Measurements from ENCODE around the gene PRKCA.

GRCh38 chr17:66841744-66842143 is 539.3 kb downstream of the PRKCA start:
- TF ChIP-seq, protein P1, sequence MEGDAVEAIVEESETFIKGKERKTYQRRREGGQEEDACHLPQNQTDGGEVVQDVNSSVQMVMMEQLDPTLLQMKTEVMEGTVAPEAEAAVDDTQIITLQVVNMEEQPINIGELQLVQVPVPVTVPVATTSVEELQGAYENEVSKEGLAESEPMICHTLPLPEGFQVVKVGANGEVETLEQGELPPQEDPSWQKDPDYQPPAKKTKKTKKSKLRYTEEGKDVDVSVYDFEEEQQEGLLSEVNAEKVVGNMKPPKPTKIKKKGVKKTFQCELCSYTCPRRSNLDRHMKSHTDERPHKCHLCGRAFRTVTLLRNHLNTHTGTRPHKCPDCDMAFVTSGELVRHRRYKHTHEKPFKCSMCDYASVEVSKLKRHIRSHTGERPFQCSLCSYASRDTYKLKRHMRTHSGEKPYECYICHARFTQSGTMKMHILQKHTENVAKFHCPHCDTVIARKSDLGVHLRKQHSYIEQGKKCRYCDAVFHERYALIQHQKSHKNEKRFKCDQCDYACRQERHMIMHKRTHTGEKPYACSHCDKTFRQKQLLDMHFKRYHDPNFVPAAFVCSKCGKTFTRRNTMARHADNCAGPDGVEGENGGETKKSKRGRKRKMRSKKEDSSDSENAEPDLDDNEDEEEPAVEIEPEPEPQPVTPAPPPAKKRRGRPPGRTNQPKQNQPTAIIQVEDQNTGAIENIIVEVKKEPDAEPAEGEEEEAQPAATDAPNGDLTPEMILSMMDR (IDR thresholded peaks at IDR 0.05), result no peak
- TF ChIP-seq POLR2A (IDR thresholded peaks at IDR 0.05), result no peak

All from uterus (tissue), 2 donors.